Measurements from ENCODE around the gene MAPKAPK3.

Gene MAPKAPK3

DNA sequence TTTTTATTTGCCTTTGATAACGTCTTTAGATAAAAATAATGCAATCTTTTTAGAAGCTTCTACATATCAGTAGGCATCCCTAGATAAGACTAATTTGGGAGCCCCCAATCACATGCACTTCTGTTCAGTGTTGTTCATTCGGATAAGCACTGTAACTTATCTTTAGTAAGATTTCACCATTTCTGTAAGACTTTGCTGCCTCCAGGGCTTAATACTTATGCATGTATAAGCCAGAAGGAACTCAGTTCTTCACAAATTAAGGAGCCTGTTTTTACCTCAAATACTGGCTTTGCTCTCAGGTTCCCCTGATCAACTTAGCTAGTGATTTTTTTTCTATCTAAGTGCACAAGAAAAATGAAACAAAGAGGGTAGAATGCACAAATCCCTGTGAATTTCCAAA lies 78.1 kb downstream of the MAPKAPK3 start:
- DNase-seq (ENCODE audit: low spot score) = no peak

DNA sequence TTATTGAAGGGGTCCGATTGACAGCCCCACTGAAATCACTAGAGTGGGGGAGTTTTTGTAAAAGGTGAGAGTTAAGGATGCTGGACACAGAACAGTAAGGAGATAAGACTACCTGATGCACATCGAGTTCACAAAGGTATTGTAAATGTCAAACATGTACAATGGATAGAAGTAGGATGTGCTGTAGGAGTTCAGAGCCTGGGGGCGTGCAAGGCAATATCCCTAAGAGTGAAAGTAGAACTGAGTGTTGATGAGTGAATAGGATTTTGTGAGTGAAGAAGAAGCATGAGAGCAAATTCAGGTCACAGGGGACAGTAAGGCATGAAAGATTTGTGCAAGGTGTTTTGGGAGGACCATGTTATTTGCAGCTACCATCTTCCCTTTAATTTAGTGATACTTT lies 79.3 kb downstream of the MAPKAPK3 start:
- DNase-seq (ENCODE audit: low spot score) = no peak

DNA sequence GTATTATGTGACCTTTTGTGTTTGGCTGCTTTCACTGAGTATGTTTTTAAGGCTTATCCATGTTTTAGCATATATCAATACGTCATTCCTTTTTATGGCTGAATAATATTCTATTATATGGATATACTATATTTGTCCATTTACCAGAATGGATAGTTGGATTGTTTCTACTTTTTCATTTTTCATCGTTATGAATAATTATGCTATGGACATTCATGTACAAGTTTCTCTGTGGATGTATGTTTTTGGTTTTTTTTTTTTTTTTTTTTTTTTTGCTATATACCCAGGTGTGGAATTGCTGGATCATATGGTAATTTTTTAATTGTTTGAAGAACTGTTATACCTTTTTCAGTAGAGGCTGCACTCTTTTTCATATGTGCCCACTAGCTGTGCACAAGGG lies 81.3 kb downstream of the MAPKAPK3 start:
- no peak for DNase-seq (ENCODE audit: low spot score)
